Measurements from ENCODE around the gene CHCHD6.

DNA sequence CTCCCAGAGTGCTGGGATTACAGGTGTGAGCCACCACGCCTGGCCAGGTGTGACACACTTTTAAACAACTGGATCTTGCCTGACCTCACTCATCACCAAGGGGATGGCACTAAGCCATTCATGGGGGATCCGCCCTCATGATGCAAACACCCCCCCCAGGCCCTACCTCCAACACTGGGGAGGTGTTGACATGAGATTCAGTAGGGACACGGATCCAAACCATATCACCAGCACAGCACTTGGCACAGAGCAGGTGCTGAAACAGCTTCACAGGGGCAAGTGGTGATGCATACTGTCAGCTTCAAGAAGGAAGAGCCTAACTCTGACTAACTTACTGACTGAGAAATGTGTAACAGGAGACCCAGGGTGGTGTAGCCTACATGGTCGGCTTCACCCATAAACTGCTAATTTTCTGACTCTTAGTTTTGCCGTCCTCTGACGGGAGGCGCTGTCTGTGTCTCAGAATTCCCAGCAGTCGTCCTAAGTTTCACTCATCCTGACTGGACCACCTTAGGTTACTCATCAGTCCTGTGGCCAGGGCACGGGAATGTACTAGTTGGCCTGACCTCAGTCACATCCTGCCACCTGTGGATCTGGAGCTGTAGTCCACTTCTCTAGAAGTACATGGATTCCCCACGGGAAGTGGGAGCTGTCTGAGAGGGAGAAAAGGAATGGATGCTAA lies 197.0 kb downstream of the CHCHD6 start:
- TF ChIP-seq, protein P1, sequence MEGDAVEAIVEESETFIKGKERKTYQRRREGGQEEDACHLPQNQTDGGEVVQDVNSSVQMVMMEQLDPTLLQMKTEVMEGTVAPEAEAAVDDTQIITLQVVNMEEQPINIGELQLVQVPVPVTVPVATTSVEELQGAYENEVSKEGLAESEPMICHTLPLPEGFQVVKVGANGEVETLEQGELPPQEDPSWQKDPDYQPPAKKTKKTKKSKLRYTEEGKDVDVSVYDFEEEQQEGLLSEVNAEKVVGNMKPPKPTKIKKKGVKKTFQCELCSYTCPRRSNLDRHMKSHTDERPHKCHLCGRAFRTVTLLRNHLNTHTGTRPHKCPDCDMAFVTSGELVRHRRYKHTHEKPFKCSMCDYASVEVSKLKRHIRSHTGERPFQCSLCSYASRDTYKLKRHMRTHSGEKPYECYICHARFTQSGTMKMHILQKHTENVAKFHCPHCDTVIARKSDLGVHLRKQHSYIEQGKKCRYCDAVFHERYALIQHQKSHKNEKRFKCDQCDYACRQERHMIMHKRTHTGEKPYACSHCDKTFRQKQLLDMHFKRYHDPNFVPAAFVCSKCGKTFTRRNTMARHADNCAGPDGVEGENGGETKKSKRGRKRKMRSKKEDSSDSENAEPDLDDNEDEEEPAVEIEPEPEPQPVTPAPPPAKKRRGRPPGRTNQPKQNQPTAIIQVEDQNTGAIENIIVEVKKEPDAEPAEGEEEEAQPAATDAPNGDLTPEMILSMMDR (IDR thresholded peaks at IDR 0.05), result no peak
- TF ChIP-seq POLR2A (IDR thresholded peaks at IDR 0.05), result no peak
